HepG2 (cell line): Measurements from ENCODE around the gene XRCC5.

Experiments used
- AGO2 ChIP-seq: fragments of 200-400 bp; formaldehyde crosslinking; optimal IDR thresholded peaks from 2 replicates; pipeline ENCODE3; 2017; ENCODE audit warnings: mild to moderate bottlenecking, low read depth, low read length, moderate library complexity
- ATF7 ChIP-seq, 2 experiments: fragments of 450-650 bp in 1 of 2; sonication (generic) in 1 of 2; formaldehyde crosslinking in 1 of 2; IDR thresholded peaks; 2 replicates each; pipeline versions ENCODE4 v1.4.0 to v1.6.1; 2016 to 2020; ENCODE audit warnings: antibody characterized with exemption in 1 of 2, mild to moderate bottlenecking in 1 of 2, missing genetic modification reagents in 1 of 2
- CHD4 ChIP-seq: fragments of 200-600 bp; sonication (generic); IDR thresholded peaks from 2 replicates; pipeline ENCODE4 v1.7.0; 2017; ENCODE audit warnings: mild to moderate bottlenecking, low read length, borderline replicate concordance
- EHMT2 ChIP-seq: fragments of 200-600 bp; sonication (generic); IDR thresholded peaks from 2 replicates; pipeline ENCODE4 v1.7.0; 2017; ENCODE audit warnings: antibody characterized with exemption, low read depth, low read length, borderline replicate concordance
- FOXA3 ChIP-seq: IDR thresholded peaks from 2 replicates; pipeline ENCODE4 v1.6.1; 2016; ENCODE audit warnings: missing genetic modification reagents, missing compliant biosample characterization
- GABPA ChIP-seq, 2 experiments: IDR thresholded peaks; 2 replicates each; pipeline ENCODE4 v1.6.1; 2011 to 2016; ENCODE audit warnings: low read depth in 2 of 2, low read length in 1 of 2, missing biosample characterization in 1 of 2, missing genetic modification characterization in 1 of 2
- KLF15 ChIP-seq: sonication (generic); formaldehyde crosslinking; IDR thresholded peaks from 2 replicates; pipeline ENCODE4 v1.8.1; 2023; ENCODE audit warnings: borderline replicate concordance, mild to moderate bottlenecking, inconsistent platforms, missing genetic modification reagents, mixed read lengths
- PPARG ChIP-seq: conservative IDR thresholded peaks from 2 replicates; pipeline ENCODE4 v1.6.1; 2016; ENCODE audit warnings: missing biosample characterization, missing genetic modification reagents
- TCF7 ChIP-seq: sonication (generic); IDR thresholded peaks from 2 replicates; pipeline ENCODE4 v1.6.1; 2016; ENCODE audit warnings: antibody characterized with exemption, low read depth
- ZNF350 ChIP-seq: sonication (generic); formaldehyde crosslinking; IDR thresholded peaks from 2 replicates; pipeline ENCODE4 v1.4.0; 2020; ENCODE audit warnings: mild to moderate bottlenecking, low read depth, missing genetic modification reagents, borderline replicate concordance
- TF ChIP-seq, protein P1 (sequence below): sonication (generic); formaldehyde crosslinking; IDR thresholded peaks from 2 replicates; pipeline ENCODE4 v1.5.1; 2020; ENCODE audit warnings: mild to moderate bottlenecking, missing genetic modification reagents, moderate library complexity
- TF ChIP-seq, protein P2 (sequence below): sonication (generic); formaldehyde crosslinking; IDR thresholded peaks from 2 replicates; pipeline ENCODE4 v1.5.0; 2020; ENCODE audit warnings: mild to moderate bottlenecking, missing genetic modification reagents, moderate library complexity

GRCh38 chr2:216131175-216131926 lies 22.2 kb downstream of the XRCC5 start:
- TF ChIP-seq, protein P1, sequence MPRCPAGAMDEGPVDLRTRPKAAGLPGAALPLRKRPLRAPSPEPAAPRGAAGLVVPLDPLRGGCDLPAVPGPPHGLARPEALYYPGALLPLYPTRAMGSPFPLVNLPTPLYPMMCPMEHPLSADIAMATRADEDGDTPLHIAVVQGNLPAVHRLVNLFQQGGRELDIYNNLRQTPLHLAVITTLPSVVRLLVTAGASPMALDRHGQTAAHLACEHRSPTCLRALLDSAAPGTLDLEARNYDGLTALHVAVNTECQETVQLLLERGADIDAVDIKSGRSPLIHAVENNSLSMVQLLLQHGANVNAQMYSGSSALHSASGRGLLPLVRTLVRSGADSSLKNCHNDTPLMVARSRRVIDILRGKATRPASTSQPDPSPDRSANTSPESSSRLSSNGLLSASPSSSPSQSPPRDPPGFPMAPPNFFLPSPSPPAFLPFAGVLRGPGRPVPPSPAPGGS (CRISPR knock-in tag), result no peak
- no peak for TF ChIP-seq AGO2
- TF ChIP-seq PPARG (CRISPR knock-in tag), result no peak
- TF ChIP-seq FOXA3 (CRISPR knock-in tag), result no peak
- TF ChIP-seq GABPA (IDR thresholded peaks at IDR 0.05; ENCODE audit: low read depth, low read length), result no peak
- no peak for TF ChIP-seq GABPA (CRISPR knock-in tag; IDR thresholded peaks at IDR 0.05; ENCODE audit: low read depth)
- no peak for TF ChIP-seq TCF7
- no peak for TF ChIP-seq EHMT2
- TF ChIP-seq ATF7 (IDR thresholded peaks at IDR 0.05), result no peak
- TF ChIP-seq ATF7 (CRISPR knock-in tag; IDR thresholded peaks at IDR 0.05), result no peak
- no peak for TF ChIP-seq KLF15 (CRISPR knock-in tag)
- TF ChIP-seq, protein P2, sequence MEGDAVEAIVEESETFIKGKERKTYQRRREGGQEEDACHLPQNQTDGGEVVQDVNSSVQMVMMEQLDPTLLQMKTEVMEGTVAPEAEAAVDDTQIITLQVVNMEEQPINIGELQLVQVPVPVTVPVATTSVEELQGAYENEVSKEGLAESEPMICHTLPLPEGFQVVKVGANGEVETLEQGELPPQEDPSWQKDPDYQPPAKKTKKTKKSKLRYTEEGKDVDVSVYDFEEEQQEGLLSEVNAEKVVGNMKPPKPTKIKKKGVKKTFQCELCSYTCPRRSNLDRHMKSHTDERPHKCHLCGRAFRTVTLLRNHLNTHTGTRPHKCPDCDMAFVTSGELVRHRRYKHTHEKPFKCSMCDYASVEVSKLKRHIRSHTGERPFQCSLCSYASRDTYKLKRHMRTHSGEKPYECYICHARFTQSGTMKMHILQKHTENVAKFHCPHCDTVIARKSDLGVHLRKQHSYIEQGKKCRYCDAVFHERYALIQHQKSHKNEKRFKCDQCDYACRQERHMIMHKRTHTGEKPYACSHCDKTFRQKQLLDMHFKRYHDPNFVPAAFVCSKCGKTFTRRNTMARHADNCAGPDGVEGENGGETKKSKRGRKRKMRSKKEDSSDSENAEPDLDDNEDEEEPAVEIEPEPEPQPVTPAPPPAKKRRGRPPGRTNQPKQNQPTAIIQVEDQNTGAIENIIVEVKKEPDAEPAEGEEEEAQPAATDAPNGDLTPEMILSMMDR (CRISPR knock-in tag), result no peak
- TF ChIP-seq ZNF350, result no peak
- no peak for TF ChIP-seq CHD4
